ENCODE data around the gene FOXA3. TPM values are rescaled to one million over a fixed set of nuclear protein-coding genes. Genes with fewer than 3 reads are reported as not detected.
"Not testable (repeated sequence)": the region's sequence is repeated elsewhere in the genome, so short reads cannot be mapped to it uniquely, and the experiment has no call there.

FOXA3 gene
- total RNA-seq, 1 donor from 2014 or later = 0.68 TPM

DNA sequence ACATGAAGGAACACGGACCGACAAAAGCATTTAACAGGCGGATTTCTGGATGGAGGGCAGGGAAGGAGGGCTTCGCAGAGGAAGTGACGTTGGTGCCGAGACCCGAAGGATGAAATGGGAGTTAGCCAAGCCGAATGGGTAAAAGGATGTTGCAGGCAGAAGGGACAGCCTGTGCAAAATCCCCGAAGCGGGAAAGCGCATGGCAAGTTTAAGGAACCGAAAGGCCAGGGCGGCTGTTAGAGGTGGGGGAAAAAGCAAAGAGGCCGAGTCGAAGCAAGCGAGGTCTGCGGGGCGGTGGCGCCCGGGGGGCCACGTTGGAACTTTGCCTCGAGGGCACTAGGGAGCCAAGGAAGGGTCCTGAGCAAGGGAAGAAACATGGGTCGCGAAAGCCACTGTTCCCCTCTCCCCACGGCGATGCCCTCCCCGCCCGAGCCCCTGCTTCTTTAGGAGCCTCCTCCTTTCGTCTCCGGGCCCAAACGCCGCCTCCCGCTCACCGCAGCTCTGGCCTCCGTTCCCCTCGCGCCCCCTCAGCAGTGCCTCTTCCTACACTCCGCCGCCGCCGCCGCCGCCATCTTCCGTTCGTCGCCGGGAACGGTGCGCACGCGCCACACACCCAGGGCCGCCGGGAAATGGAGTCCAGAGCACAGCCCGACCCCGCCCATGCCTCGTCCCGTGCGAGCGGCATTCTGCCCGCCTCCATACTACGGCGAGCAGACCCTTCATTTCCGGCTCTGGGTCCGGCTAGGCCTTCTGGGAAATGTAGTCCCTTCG, 1.4 kb upstream of the FOXA3 start, which contains the start of gene SYMPK:
Gene SYMPK, minus strand, starts transcription at position 584 of the 771 bp plus-strand sequence. CDS start 8,652 bp downstream, outside the sequence.
- intact Hi-C loops (cut with DNase I) = no loop called here
- peaks cover 33% of the 10 kb centered on the region for H3K36me3 ChIP-seq
- TF ChIP-seq, protein P1, sequence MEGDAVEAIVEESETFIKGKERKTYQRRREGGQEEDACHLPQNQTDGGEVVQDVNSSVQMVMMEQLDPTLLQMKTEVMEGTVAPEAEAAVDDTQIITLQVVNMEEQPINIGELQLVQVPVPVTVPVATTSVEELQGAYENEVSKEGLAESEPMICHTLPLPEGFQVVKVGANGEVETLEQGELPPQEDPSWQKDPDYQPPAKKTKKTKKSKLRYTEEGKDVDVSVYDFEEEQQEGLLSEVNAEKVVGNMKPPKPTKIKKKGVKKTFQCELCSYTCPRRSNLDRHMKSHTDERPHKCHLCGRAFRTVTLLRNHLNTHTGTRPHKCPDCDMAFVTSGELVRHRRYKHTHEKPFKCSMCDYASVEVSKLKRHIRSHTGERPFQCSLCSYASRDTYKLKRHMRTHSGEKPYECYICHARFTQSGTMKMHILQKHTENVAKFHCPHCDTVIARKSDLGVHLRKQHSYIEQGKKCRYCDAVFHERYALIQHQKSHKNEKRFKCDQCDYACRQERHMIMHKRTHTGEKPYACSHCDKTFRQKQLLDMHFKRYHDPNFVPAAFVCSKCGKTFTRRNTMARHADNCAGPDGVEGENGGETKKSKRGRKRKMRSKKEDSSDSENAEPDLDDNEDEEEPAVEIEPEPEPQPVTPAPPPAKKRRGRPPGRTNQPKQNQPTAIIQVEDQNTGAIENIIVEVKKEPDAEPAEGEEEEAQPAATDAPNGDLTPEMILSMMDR (IDR thresholded peaks at IDR 0.05) = no peak
- H3K4me1 ChIP-seq = peaks cover 31% of the 10 kb centered on the region
- DNase-seq = peak; percentile 99
- peak within 1 kb of the TSS; percentile 99 for H3K4me3 ChIP-seq
- peak within 1 kb of the TSS; percentile 88 for H3K27ac ChIP-seq
- peaks cover 14% of the 10 kb centered on the region for H3K27me3 ChIP-seq (ENCODE audit: low read depth)
- ATAC-seq = peak; percentile 98 to 99
- no peaks in the 10 kb centered on the region for H3K9me3 ChIP-seq

DNA sequence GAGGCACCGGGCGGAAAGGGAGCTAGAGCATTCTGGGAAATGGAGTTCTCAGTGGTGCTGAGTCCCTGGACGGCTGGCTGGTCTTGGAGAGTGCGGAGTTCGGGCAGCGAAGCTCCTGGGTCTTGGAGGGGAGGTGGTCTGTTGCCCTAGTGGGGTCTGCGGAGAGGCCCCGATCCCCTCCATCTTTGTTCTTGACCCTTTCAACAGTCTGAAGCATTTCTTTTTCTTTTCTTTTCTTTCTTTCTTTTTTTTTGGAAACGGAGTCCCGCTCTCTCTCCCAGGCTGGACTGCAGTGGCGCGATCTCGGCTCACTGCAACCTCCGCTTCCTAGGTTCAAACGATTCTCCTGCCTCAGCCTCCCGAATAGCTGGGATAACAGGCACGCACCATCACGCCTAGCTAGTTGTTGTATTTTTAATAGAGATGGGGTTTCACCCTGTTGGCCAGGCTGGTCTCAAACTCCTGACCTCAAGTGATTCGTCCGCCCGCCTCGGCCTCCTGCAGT, 739 bp upstream of the FOXA3 start:
- Histone ChIP-seq H3K9me3 (no peaks in the 10 kb centered on the region), H3K4me1 (peaks cover 31% of the 10 kb centered on the region), H3K4me3 (peak overlapping the region; percentile 99), H3K27ac (no peak overlapping the region), H3K36me3 (peaks cover 28% of the 10 kb centered on the region), H3K27me3 (ENCODE audit: low read depth) (peaks cover 14% of the 10 kb centered on the region)
- intact Hi-C loops (cut with DNase I) = no loop called here
- TF ChIP-seq, protein P1 (IDR thresholded peaks at IDR 0.05) = no peak
- no peak for DNase-seq
- ATAC-seq = no peak

DNA sequence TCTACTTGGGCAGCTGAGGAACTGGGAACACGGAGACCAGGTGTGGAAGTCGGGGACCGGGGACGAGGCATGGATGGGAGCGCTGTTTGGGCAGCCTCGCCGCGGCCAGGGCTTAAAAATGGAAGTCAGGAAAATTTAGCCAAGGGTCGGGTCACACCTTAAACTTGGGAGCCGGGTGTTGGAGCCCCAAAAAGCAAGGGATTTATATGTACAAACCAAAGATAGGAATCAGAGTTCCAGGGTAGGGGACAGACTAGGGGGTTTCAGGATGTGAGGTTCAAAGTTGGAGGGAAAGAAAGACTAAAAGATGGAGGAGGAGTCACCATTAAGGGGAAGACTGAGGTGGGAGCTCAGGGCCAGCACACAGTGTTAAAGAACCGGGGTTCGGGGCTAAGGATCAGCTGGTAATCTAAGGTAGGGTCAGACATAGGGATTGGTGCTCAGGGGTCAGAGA, 530 bp downstream of the FOXA3 start:
- H3K9me3 ChIP-seq = no peaks in the 10 kb centered on the region
- TF ChIP-seq, protein P1 (IDR thresholded peaks at IDR 0.05) = no peak
- peaks cover 16% of the 10 kb centered on the region for H3K36me3 ChIP-seq
- peaks cover 31% of the 10 kb centered on the region for H3K4me1 ChIP-seq
- H3K27me3 ChIP-seq (ENCODE audit: low read depth) = peaks cover 14% of the 10 kb centered on the region
- H3K4me3 ChIP-seq = peak overlapping the region; percentile 99
- intact Hi-C loops (cut with DNase I) = no loop called here
- DNase-seq (no peak), ATAC-seq (no peak)
- H3K27ac ChIP-seq = no peak overlapping the region

DNA sequence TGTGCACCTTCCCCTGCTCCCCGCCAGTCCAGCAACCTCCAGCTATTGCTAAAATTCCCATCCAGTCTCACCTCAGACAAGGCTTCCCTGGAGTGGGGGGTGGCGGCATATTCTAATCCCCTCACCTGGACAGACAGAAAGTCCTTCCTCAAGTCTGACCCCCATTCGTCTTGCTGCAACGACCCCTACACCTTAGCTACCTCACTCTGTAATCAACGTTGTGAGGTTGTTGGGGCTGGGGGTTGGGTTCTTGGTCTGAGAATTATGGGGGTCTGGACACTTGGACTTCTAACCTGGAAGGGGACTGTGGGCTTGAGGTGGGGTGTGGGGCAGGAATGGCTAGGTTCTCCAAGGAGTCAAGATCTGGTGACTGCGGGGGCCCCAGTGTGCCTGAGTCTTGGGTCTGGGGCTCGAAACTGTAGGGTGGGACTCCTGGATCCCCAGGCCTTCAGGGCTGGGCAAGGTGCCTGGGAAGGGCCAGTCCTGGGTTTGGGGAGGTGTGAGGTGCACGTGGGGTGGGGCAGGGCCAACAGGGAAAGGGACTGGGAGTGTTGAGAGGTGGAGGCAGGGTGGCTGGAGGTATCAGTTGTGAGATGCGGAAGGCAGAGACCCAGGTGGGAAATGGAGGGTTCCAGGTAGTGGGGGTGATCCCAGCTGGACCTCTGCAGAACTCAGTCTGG, 1.3 kb downstream of the FOXA3 start:
- Histone ChIP-seq H3K36me3 (peaks cover 9% of the 10 kb centered on the region), H3K27ac (no peak overlapping the region), H3K27me3 (ENCODE audit: low read depth) (peaks cover 14% of the 10 kb centered on the region), H3K9me3 (no peaks in the 10 kb centered on the region), H3K4me3 (no peak overlapping the region), H3K4me1 (peaks cover 31% of the 10 kb centered on the region)
- ATAC-seq (no peak), DNase-seq (no peak)
- TF ChIP-seq, protein P1 (IDR thresholded peaks at IDR 0.05) = no peak
- intact Hi-C loops (cut with DNase I) = no loop called here

DNA sequence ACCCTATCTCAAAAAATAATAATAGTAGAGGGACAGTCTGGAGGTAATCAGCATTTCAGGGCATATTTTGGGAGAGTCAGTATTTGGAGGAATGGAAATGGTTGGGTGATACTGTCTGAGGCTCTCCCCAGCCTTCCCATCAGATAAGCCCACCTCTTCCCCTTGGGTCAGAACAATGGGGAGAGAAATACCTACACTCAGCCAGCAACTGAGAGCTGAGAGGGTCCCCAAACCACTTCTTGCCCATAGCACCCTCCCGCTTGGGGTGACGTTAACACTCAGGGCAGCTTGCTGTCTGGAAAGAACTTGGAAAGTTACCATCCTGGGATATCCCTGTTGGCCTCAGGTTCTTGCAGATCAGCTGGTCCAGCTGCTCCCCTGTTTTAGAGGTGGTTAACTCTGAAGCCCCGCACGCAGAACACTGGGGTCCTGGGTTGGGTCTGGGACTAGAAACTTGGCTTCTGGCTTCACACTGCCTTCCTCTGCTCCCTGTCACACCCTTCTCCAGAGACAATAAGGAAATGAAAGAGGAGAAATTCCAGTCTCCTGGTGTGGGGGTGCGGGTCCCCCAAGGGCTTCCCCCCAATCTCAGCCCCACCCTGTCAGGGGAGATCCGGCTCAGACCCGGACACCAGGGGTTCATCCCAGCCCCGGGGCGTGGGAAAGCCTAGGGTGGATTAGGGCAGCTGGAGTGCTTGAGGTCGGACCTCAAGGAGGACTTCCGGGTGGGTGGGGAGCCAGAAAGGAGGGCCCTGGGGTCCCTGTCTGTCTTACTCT, 2.5 kb downstream of the FOXA3 start:
- TF ChIP-seq, protein P1 (IDR thresholded peaks at IDR 0.05) = no peak
- no peak for DNase-seq
- H3K4me3 ChIP-seq = no peak overlapping the region
- intact Hi-C loops (cut with DNase I) = no loop called here
- H3K27me3 ChIP-seq (ENCODE audit: low read depth) = peaks cover 14% of the 10 kb centered on the region
- ATAC-seq = no peak
- no peaks in the 10 kb centered on the region for H3K9me3 ChIP-seq
- H3K36me3 ChIP-seq = peaks cover 2% of the 10 kb centered on the region
- H3K4me1 ChIP-seq = peaks cover 21% of the 10 kb centered on the region
- no peak overlapping the region for H3K27ac ChIP-seq

DNA sequence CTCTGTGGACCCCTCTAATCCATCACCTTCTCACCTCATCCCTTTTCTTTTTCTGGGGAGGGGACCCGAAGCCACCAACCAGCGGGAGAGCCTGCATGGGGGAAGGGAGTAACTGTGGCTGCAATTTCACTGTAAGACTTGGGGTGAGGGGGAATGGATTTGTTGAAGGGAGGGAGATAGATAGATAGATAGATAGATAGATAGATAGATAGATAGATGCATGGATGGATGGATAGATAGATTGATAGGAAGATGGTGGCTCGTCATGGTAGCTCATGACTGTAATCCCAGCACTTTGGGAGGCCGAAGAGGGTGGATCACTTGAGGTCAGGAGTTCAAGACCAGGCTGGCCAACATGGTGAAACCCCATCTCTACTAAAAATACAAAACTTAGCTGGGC, 3.1 kb downstream of the FOXA3 start:
- intact Hi-C loops (cut with DNase I); ATAC-seq: not testable (repeated sequence)
- peaks cover 14% of the 10 kb centered on the region for H3K27me3 ChIP-seq (ENCODE audit: low read depth)

More for the DNA sequence above, 3.1 kb downstream of the FOXA3 start:
- not testable (repeated sequence) for DNase-seq, H3K4me3 ChIP-seq, H3K36me3 ChIP-seq, H3K27ac ChIP-seq, H3K9me3 ChIP-seq
- peaks cover 14% of the 10 kb centered on the region for H3K4me1 ChIP-seq

All from lower lobe of right lung (tissue), 2 donors.